GM23338 (cell line): ENCODE results near the gene IKBKE. TPM values are rescaled to one million over a fixed set of nuclear protein-coding genes. Genes with fewer than 3 reads are reported as not detected.

Experiments used
- ATAC-seq: fragments of 200-7000 bp; cut with Tn5 transposase; 3 replicates; pipeline ENCODE4 v1.9.1; 2020
- DNase-seq: peaks from one replicate; pipeline ENCODE4 v3.0.0-alpha.2; 2015; ENCODE audit warnings: low spot score
- H2AFZ ChIP-seq: fragments of 200-600 bp; sonication (generic); 2 replicates; pipeline ENCODE4 v1.8.0; 2016; ENCODE audit warnings: antibody characterized with exemption, mild to moderate bottlenecking, moderate library complexity
- H3F3A ChIP-seq: fragments of 200-600 bp; sonication (generic); replicated peaks from 2 replicates; pipeline ENCODE4 v1.8.0; 2017; ENCODE audit warnings: antibody characterized with exemption, mixed run types, low read depth
- H3K27ac ChIP-seq: fragments of 200-600 bp; sonication (generic); 2 replicates; pipeline ENCODE4 v1.6.1; 2016; ENCODE audit warnings: low read depth
- H3K27me3 ChIP-seq: fragments of 200-600 bp; sonication (generic); 2 replicates; pipeline ENCODE4 v1.8.0; 2016; ENCODE audit warnings: mild to moderate bottlenecking, mixed run types, moderate library complexity; ENCODE audit not compliant: insufficient read depth
- H3K36me3 ChIP-seq: fragments of 200-600 bp; sonication (generic); 2 replicates; pipeline ENCODE4 v1.8.0; 2016; ENCODE audit warnings: mild to moderate bottlenecking; ENCODE audit not compliant: insufficient read depth
- H3K4me1 ChIP-seq: fragments of 200-600 bp; sonication (generic); 2 replicates; pipeline ENCODE4 v1.8.0; 2016; ENCODE audit warnings: mild to moderate bottlenecking, moderate library complexity; ENCODE audit not compliant: insufficient read depth
- H3K4me2 ChIP-seq: fragments of 200-600 bp; sonication (generic); 2 replicates; pipeline ENCODE4 v1.7.1; 2017; ENCODE audit warnings: mixed run types
- H3K4me3 ChIP-seq: fragments of 200-600 bp; sonication (generic); 2 replicates; pipeline ENCODE4 v1.6.1; 2016; ENCODE audit warnings: mixed run types
- H3K79me2 ChIP-seq: fragments of 200-600 bp; sonication (generic); replicated peaks from 2 replicates; pipeline ENCODE4 v1.8.0; 2017; ENCODE audit warnings: mild to moderate bottlenecking; ENCODE audit not compliant: insufficient read depth
- H3K9me2 ChIP-seq: fragments of 200-600 bp; sonication (generic); 2 replicates; pipeline ENCODE4 v1.8.0; 2017; ENCODE audit not compliant: insufficient read depth
- H4K20me1 ChIP-seq: fragments of 200-600 bp; sonication (generic); replicated peaks from 2 replicates; pipeline ENCODE4 v1.8.0; 2017; ENCODE audit warnings: mild to moderate bottlenecking; ENCODE audit not compliant: insufficient read depth
- H3K27ac Mint-ChIP-seq: 2 replicates; pipeline ENCODE4 v1.8.0; 2020; ENCODE audit warnings: inconsistent platforms, mild to moderate bottlenecking, moderate library complexity, mixed read lengths
- H3K27me3 Mint-ChIP-seq: 3 replicates; pipeline ENCODE4 v1.8.0; 2022; ENCODE audit warnings: low read depth, mild to moderate bottlenecking, moderate library complexity, mixed read lengths, inconsistent platforms; ENCODE audit not compliant: insufficient read depth, poor library complexity
- H3K36me3 Mint-ChIP-seq: 3 replicates; pipeline ENCODE4 v1.8.0; 2021; ENCODE audit warnings: low read depth, mild to moderate bottlenecking, inconsistent platforms, moderate library complexity, mixed read lengths
- H3K4me1 Mint-ChIP-seq: 3 replicates; pipeline ENCODE4 v1.8.0; 2020; ENCODE audit warnings: mild to moderate bottlenecking, inconsistent platforms, mixed read lengths
- H3K4me3 Mint-ChIP-seq: 3 replicates; pipeline ENCODE4 v1.8.0; 2021; ENCODE audit warnings: moderate library complexity, mild to moderate bottlenecking, inconsistent platforms, mixed read lengths
- H3K9me3 Mint-ChIP-seq: 3 replicates; pipeline ENCODE4 v1.8.0; 2020; ENCODE audit warnings: moderate library complexity, mild to moderate bottlenecking, inconsistent platforms, mixed read lengths
- EZH2 ChIP-seq: fragments of 200-600 bp; sonication (generic); IDR thresholded peaks from one replicate; pipeline ENCODE4 v1.8.0; 2017; ENCODE audit warnings: antibody characterized with exemption, mild to moderate bottlenecking, low read depth; ENCODE audit not compliant: unreplicated experiment
- EZH2phosphoT487 ChIP-seq: fragments of 200-600 bp; sonication (generic); IDR thresholded peaks from one replicate; pipeline ENCODE4 v1.8.1; 2018; ENCODE audit warnings: antibody characterized with exemption; ENCODE audit not compliant: unreplicated experiment
- POLR2AphosphoS5 ChIP-seq: IDR thresholded peaks from 2 replicates; pipeline ENCODE4 v1.6.1; 2016; ENCODE audit warnings: antibody characterized with exemption, low read depth
- STAT1 ChIP-seq: IDR thresholded peaks from one replicate; pipeline ENCODE4 v1.6.1; 2016; ENCODE audit warnings: antibody characterized with exemption; ENCODE audit not compliant: unreplicated experiment
- ZNF331 ChIP-seq: fragments of 250-450 bp; sonication (Bioruptor Pico); IDR thresholded peaks from 2 replicates; pipeline ENCODE4 v1.5.0; 2020; ENCODE audit warnings: low read depth, mild to moderate bottlenecking, moderate library complexity
- polyA plus RNA-seq: library from polyadenylated mRNA; unstranded; fragments of >200 nt; fragmentation: Nextera tagmentation; extraction: Ambion mirVana; gene quantifications from 2 replicates; pipeline ENCODE4 v1.2.1, GENCODE V29; 2016
- total RNA-seq: library from RNA; depleted of rRNA; stranded (reverse); fragments of >200 nt; shearing (Covaris generic); gene quantifications from 2 replicates; pipeline ENCODE4 v1.2.3, GENCODE V29; 2014
- TF ChIP-seq, protein P1 (sequence below): fragments of 250-450 bp; sonication (Bioruptor Pico); IDR thresholded peaks from 2 replicates; pipeline ENCODE4 v1.5.0; 2020; ENCODE audit warnings: mild to moderate bottlenecking, moderate library complexity
- TF ChIP-seq, protein P2 (sequence below): IDR thresholded peaks from 2 replicates; pipeline ENCODE4 v1.6.1; 2016; ENCODE audit warnings: antibody characterized with exemption

IKBKE gene
- total and polyA plus RNA-seq, 2 experiments from 2014 or later = 4.8 to 11.1 TPM

DNA sequence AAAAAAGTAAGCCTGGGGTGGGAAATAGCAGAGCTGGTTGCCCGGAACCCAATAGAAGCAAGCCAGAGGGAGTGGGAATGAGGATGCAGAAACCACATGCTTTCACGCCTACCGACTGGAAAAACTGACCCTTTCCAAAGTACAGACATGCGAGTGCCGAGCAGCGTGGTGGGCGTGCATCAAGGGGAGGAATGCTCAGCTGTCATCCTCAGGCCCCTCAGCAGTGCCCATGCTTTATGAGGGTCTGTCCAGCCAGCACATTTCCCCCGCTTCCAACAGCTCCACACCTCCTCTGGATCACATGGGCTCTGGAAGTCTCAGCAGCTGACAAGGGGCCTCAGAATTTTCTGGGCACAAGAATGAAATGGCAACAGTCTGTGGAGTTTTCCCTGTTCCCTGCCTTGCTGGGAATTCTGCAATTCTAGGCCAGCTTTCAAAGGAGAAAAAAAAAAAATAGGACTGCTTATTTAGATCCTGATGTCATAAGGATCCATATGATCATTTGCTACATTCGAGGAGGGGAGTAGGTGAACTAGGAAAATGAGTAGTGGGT lies 19.1 kb upstream of the IKBKE start (continued):
- TF ChIP-seq EZH2 (no peak), POLR2AphosphoS5 (no peak), EZH2phosphoT487 (no peak)
- TF ChIP-seq, protein P1, sequence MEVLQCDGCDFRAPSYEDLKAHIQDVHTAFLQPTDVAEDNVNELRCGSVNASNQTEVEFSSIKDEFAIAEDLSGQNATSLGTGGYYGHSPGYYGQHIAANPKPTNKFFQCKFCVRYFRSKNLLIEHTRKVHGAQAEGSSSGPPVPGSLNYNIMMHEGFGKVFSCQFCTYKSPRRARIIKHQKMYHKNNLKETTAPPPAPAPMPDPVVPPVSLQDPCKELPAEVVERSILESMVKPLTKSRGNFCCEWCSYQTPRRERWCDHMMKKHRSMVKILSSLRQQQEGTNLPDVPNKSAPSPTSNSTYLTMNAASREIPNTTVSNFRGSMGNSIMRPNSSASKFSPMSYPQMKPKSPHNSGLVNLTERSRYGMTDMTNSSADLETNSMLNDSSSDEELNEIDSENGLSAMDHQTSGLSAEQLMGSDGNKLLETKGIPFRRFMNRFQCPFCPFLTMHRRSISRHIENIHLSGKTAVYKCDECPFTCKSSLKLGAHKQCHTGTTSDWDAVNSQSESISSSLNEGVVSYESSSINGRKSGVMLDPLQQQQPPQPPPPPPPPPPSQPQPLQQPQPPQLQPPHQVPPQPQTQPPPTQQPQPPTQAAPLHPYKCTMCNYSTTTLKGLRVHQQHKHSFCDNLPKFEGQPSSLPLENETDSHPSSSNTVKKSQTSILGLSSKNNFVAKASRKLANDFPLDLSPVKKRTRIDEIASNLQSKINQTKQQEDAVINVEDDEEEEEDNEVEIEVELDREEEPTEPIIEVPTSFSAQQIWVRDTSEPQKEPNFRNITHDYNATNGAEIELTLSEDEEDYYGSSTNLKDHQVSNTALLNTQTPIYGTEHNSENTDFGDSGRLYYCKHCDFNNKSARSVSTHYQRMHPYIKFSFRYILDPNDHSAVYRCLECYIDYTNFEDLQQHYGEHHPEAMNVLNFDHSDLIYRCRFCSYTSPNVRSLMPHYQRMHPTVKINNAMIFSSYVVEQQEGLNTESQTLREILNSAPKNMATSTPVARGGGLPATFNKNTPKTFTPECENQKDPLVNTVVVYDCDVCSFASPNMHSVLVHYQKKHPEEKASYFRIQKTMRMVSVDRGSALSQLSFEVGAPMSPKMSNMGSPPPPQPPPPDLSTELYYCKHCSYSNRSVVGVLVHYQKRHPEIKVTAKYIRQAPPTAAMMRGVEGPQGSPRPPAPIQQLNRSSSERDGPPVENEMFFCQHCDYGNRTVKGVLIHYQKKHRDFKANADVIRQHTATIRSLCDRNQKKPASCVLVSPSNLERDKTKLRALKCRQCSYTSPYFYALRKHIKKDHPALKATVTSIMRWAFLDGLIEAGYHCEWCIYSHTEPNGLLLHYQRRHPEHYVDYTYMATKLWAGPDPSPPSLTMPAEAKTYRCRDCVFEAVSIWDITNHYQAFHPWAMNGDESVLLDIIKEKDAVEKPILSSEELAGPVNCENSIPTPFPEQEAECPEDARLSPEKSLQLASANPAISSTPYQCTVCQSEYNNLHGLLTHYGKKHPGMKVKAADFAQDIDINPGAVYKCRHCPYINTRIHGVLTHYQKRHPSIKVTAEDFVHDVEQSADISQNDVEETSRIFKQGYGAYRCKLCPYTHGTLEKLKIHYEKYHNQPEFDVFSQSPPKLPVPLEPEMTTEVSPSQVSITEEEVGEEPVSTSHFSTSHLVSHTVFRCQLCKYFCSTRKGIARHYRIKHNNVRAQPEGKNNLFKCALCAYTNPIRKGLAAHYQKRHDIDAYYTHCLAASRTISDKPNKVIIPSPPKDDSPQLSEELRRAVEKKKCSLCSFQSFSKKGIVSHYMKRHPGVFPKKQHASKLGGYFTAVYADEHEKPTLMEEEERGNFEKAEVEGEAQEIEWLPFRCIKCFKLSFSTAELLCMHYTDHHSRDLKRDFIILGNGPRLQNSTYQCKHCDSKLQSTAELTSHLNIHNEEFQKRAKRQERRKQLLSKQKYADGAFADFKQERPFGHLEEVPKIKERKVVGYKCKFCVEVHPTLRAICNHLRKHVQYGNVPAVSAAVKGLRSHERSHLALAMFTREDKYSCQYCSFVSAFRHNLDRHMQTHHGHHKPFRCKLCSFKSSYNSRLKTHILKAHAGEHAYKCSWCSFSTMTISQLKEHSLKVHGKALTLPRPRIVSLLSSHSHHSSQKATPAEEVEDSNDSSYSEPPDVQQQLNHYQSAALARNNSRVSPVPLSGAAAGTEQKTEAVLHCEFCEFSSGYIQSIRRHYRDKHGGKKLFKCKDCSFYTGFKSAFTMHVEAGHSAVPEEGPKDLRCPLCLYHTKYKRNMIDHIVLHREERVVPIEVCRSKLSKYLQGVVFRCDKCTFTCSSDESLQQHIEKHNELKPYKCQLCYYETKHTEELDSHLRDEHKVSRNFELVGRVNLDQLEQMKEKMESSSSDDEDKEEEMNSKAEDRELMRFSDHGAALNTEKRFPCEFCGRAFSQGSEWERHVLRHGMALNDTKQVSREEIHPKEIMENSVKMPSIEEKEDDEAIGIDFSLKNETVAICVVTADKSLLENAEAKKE (CRISPR knock-in tag) = no peak

DNA sequence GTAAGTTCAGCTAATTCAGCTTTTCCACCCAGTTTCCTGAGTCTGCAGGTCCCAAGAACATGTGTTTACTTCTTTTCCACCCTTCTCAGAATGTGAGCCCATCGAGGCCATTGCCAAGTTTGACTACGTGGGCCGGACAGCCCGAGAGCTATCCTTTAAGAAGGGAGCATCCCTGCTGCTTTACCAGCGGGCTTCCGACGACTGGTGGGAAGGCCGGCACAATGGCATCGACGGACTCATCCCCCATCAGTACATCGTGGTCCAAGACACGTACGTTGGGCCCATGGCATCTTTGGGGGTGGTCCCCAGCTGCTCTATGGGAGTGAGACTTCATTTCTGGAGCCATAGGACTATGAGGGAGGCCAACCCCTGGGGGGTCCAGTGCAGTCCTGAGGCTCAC lies 17.2 kb upstream of the IKBKE start:
- H3K27ac Mint-ChIP-seq = no peak overlapping the region
- Histone ChIP-seq H4K20me1 (no peaks in the 10 kb centered on the region), H3K9me2 (no peaks in the 10 kb centered on the region), H3K79me2 (no peaks in the 10 kb centered on the region), H3F3A (no peaks in the 10 kb centered on the region), H3K36me3 (peaks cover 8% of the 10 kb centered on the region; the same call in 1 of the 2 replicates), H3K4me1 (no peaks in the 10 kb centered on the region; the same call in 1 of the 2 replicates), H3K27ac (no peak overlapping the region), H3K4me2 (no peak overlapping the region), H2AFZ (no peak overlapping the region), H3K27me3 (no peaks in the 10 kb centered on the region), H3K4me3 (no peak overlapping the region)
- H3K27me3 Mint-ChIP-seq = peaks cover 3% of the 10 kb centered on the region
- no peak for DNase-seq
- no peak for ATAC-seq
- no peaks in the 10 kb centered on the region for H3K9me3 Mint-ChIP-seq
- peaks cover 26% of the 10 kb centered on the region for H3K4me1 Mint-ChIP-seq
- peaks cover 36% of the 10 kb centered on the region for H3K36me3 Mint-ChIP-seq
- no peak overlapping the region for H3K4me3 Mint-ChIP-seq
- TF ChIP-seq, protein P2, sequence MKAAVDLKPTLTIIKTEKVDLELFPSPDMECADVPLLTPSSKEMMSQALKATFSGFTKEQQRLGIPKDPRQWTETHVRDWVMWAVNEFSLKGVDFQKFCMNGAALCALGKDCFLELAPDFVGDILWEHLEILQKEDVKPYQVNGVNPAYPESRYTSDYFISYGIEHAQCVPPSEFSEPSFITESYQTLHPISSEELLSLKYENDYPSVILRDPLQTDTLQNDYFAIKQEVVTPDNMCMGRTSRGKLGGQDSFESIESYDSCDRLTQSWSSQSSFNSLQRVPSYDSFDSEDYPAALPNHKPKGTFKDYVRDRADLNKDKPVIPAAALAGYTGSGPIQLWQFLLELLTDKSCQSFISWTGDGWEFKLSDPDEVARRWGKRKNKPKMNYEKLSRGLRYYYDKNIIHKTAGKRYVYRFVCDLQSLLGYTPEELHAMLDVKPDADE = no peak
- TF ChIP-seq STAT1 = no peak
- TF ChIP-seq, protein P1 (CRISPR knock-in tag) = no peak
- TF ChIP-seq EZH2phosphoT487 = no peak
- TF ChIP-seq EZH2 = no peak
- TF ChIP-seq ZNF331 (CRISPR knock-in tag) = no peak
